BE2C (cell line): ENCODE data around the gene ZBTB12.

Source experiments
- DNase-seq: peaks from one replicate; pipeline ENCODE4 v3.0.0-alpha.2; 2020
- H3K27me3 ChIP-seq: fragments of 250-450 bp; sonication (Bioruptor Pico); 2 replicates; pipeline ENCODE4 v1.5.1; 2020; ENCODE audit warnings: mild to moderate bottlenecking
- H3K36me3 ChIP-seq: fragments of 250-450 bp; sonication (Bioruptor Pico); 2 replicates; pipeline ENCODE4 v1.5.1; 2020; ENCODE audit warnings: mild to moderate bottlenecking
- H3K4me1 ChIP-seq: fragments of 250-450 bp; sonication (Bioruptor Pico); 2 replicates; pipeline ENCODE4 v1.5.1; 2020
- H3K4me3 ChIP-seq: 2 replicates; pipeline ENCODE4 v1.5.1; 2011; ENCODE audit warnings: low read depth, low read length
- H3K9me3 ChIP-seq: fragments of 250-450 bp; sonication (Bioruptor Pico); 2 replicates; pipeline ENCODE4 v1.5.1; 2020
- CTCF ChIP-seq: IDR thresholded peaks from 2 replicates; pipeline ENCODE4 v1.5.1; 2012; ENCODE audit warnings: mild to moderate bottlenecking, low read depth, low read length

Gene ZBTB12

GRCh38 chr6:31927863-31928671 lies 26.2 kb upstream of the ZBTB12 start:
- H3K9me3 ChIP-seq: no peaks in the 10 kb centered on the region; the same call in 1 of the 2 replicates
- no peaks in the 10 kb centered on the region for H3K4me1 ChIP-seq
- no peak overlapping the region for H3K4me3 ChIP-seq
- no peak for TF ChIP-seq CTCF
- H3K36me3 ChIP-seq: no peaks in the 10 kb centered on the region
- no peak for DNase-seq
- H3K27me3 ChIP-seq: no peaks in the 10 kb centered on the region

- Histone ChIP-seq H3K9me3 (no peaks in the 10 kb centered on the region; the same call in 1 of the 2 replicates), H3K27me3 (no peaks in the 10 kb centered on the region), H3K36me3 (no peaks in the 10 kb centered on the region), H3K4me1 (no peaks in the 10 kb centered on the region), H3K4me3 (no peak within 1 kb of the TSS)
- no peak for DNase-seq
- TF ChIP-seq CTCF: no peak
Measured at GRCh38 chr6:31927242-31927862, 25.5 kb upstream of the ZBTB12 start, which contains the start of gene C2. TSS of gene C2 (plus strand) at chr6:31927717. CDS start at chr6:31927753, 36 bp downstream.

- H3K9me3 ChIP-seq: no peaks in the 10 kb centered on the region
- DNase-seq: no peak
- H3K4me1 ChIP-seq: no peaks in the 10 kb centered on the region
- no peaks in the 10 kb centered on the region for H3K27me3 ChIP-seq
- TF ChIP-seq CTCF: peak; percentile 37
- H3K36me3 ChIP-seq: no peaks in the 10 kb centered on the region
- no peak overlapping the region for H3K4me3 ChIP-seq
Measured at GRCh38 chr6:31922942-31923341, 21.1 kb upstream of the ZBTB12 start.

GRCh38 chr6:31920811-31921210 lies 18.9 kb upstream of the ZBTB12 start:
- no peak for TF ChIP-seq CTCF
- Histone ChIP-seq H3K4me3 (no peak overlapping the region), H3K4me1 (no peaks in the 10 kb centered on the region), H3K9me3 (no peaks in the 10 kb centered on the region), H3K27me3 (no peaks in the 10 kb centered on the region), H3K36me3 (no peaks in the 10 kb centered on the region)
- no peak for DNase-seq

GRCh38 chr6:31919624-31920303 lies 17.9 kb upstream of the ZBTB12 start:
- TF ChIP-seq CTCF: no peak

More at GRCh38 chr6:31919624-31920303, 17.9 kb upstream of the ZBTB12 start:
- no peaks in the 10 kb centered on the region for H3K9me3 ChIP-seq
- H3K27me3 ChIP-seq: no peaks in the 10 kb centered on the region
- no peaks in the 10 kb centered on the region for H3K4me1 ChIP-seq
- no peak overlapping the region for H3K4me3 ChIP-seq
- no peak for DNase-seq
- no peaks in the 10 kb centered on the region for H3K36me3 ChIP-seq
